GDM1 (cell line): ENCODE results near the gene PRUNE2.

Source experiments
- DNase-seq: peaks from one replicate; lab custom pipeline; 2025; lab: John Stamatoyannopoulos, UW

PRUNE2 gene

DNA sequence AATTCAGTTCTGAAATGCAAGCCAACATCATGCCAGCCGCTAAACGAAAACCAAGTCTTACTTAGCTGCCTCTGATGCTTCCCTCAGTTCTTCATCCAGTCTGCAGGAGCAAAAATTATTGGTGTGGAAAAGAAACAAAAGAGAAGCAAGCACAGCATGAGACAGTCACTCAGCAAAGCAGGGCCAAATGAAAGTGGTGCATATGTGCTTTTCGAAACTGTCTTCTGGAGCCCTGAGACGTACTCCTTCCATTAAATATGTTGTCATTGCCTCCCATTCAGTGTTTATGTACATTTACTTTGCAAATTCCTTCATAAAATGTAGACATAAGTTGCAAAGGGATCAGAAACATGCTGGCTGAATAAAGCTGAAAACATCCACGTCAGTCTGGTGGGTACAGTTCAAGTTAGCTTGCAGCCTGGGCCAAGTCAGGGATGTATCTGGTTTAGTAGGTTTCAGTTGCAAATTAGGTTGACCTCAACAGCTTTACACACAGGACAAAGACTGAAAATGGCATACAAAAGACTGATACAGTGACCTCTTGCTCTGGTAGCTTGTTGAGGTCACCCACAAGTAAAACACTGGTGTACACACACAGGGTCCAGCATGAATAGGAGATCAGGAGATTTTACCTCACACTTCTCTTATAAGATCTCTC, 281.4 kb downstream of the PRUNE2 start:
- no peak for DNase-seq

DNA sequence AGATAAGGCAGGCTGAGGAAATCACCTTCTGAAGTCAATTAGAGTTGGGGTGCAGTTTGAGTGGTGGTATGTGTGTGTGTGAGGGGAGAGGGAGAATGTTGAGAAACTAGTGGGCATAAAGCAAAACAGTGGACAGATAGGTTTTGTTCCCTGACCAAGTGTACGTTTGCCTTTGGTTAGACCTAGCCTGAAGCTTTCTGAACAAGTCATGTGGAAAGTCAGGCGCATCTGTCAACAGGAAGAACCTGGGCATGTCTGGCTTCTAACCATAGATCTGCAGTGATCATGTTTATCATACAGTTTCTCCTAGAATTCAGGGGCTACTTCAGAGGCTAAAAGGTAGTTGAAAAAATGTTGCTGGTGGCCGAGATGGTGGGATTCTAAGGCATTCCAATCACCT, 284.9 kb downstream of the PRUNE2 start:
- DNase-seq = no peak

DNA sequence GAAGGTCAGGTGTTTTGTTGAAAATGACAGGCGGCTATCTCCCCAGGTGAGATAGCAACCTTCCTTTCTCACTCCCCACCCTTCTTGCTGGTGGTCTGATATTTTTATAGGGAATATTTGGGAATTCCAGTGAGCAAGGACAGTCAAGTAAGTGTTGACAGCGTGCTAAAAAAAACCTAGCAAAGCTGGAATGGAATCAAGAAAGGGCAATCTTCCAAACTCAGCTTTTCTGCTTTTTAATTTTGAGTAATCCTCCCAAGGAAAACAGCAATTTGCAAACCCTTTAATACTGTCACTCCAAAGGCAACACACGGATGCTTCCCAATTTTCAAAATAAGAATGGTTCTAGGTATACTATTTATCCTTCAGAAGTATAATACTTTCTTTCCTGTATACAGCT, 285.3 kb downstream of the PRUNE2 start:
- no peak for DNase-seq

DNA sequence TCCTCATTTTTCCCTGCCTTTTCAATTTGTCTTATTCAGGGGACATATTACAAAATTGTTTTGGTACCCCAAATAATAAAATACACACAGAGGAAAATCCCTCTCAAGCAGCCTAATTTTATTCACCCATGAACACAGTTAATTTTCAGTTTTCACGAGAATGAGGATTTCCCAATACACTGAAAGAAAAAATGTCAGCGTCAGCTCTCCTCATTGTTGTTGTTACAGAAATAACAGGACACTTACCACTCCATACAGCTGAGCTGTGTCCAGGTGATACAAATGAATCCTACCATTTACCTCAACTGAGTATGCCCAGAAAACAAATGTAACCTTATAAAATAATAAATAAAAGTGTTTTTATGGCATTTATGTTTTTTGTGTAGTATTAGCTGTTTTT, 286.3 kb downstream of the PRUNE2 start:
- no peak for DNase-seq

- no peak for DNase-seq
Measured at GRCh38 chr9:76619197-76619596, 286.7 kb downstream of the PRUNE2 start.

DNA sequence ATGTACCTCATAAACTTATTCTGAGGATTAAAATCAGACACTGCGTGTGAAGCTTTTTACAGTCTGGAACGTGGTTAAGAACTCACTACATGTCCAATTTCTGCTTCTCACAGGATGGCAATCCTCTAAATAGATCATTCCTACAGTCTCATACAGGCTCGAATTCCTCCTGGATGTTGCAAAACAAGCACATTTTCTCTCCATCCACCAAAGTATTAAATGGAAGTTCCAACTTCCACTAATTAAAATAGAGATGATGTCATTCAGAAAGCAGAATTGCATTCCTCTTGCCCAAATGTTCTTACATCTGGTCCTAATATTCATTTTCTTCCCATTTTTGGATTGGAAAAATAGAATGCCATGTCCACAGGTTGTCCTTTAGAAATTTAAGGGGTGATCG, 287.2 kb downstream of the PRUNE2 start:
- DNase-seq = no peak

- DNase-seq = no peak
Measured at GRCh38 chr9:76617497-76618175, 288.3 kb downstream of the PRUNE2 start.

- no peak for DNase-seq
Measured at GRCh38 chr9:76616780-76617179, 289.1 kb downstream of the PRUNE2 start.

DNA sequence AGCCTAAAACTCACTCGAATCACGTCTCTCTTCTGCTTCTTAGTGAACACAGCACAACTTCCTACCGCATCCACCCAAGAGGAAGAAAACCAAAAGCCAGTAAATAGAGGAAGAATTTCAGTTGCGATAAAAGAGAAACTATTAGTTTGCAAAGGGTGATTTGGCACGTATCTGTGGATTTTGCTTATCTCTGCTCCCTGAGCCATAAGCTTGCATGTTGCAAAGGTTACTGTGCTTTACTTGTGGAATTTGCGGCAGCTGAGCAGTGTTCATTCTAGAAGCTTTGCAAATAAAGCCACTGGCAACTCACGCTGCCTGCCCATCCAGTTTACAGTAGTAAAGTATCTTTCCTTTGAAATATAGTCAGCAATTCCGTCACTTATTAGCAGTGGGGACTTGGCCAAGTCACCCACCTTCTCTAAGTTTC, 290.7 kb downstream of the PRUNE2 start:
- peak; percentile 42 for DNase-seq

DNA sequence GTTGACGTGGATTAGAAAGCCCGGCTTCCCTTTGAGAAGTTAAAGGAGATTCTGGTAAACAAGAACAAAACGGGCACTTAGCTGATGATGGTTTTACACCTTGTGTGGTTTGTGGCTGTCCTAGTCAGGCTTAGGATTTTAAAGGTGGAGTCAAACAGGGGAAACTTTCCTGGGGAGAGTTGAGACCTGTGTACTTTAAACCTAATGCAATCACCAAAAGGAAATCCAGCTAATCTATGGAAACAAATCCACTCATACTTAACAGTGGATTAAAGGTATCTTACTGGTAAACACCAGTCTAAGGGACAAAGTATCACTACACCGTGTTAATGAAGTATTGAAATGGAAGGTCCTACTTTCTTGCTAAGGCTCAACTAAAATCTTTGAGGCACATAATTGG, 291.9 kb downstream of the PRUNE2 start:
- no peak for DNase-seq

DNA sequence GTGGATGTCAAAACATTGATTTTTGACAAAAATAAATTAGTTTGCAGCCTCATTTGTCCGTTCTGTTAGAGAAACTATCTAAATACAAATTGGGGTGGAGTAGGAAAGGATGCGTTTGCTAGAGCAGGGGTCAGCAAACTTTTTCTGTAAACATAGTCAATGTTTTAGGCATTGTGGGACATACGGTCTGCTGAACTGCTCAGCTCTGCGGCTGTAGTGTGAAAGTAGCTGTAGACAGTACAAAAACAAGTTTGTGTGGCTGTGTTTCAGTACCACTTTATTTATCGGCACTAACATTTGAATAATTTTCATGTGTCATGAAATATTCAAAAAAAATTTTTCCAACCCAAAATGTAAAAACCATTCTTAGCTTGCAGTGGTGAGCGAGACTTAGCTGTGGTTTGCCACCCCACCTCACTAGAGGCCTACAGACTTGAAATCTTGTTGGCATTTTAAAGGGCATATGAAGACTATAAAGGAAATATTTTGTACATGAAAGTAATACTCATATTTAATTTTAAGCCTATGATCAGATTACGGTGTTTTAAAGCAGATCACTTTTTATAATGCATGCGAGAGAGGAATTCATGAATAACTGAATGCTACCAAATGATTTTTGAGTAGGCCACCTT, 292.6 kb downstream of the PRUNE2 start:
- no peak for DNase-seq

GRCh38 chr9:76610011-76610352, 295.9 kb downstream of the PRUNE2 start:
- DNase-seq = no peak

DNA sequence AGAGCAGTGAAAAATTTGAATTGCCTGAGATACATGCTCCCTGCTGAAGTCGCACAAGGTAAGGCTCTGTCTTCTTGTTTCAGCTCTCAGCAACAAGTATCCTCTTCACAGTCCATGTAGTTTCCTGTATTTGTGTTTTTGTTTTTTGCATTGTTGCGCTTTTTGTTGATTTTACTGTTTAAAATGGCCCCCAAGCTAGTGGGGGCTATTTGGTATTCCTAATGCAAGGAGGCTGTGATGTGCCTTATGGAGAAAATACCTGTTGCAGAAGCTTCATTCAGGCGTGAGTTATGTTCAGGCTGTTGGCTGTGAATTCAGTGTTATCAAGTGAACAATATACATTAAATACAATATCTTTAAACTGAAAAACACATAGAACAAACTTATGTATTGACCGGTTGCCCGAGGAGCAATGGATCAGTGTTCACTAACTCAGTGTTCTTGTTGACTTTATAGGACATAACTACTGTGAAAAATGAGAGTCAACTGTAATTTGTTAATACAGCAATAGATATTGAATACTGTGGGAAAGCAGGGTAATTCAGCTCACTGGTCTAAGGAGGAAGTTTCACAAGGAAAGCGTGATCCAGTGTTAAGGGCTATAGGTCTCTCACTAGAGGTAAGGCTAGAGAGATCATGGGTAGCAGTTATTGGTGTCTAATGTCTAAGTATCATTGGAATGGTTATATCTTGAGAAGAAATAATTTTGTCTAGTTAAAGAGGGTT, 296.5 kb downstream of the PRUNE2 start:
- no peak for DNase-seq

- no peak for DNase-seq
Measured at GRCh38 chr9:76608575-76609273, 297.2 kb downstream of the PRUNE2 start.

- no peak for DNase-seq
Measured at GRCh38 chr9:76607730-76608436, 298.0 kb downstream of the PRUNE2 start.

DNA sequence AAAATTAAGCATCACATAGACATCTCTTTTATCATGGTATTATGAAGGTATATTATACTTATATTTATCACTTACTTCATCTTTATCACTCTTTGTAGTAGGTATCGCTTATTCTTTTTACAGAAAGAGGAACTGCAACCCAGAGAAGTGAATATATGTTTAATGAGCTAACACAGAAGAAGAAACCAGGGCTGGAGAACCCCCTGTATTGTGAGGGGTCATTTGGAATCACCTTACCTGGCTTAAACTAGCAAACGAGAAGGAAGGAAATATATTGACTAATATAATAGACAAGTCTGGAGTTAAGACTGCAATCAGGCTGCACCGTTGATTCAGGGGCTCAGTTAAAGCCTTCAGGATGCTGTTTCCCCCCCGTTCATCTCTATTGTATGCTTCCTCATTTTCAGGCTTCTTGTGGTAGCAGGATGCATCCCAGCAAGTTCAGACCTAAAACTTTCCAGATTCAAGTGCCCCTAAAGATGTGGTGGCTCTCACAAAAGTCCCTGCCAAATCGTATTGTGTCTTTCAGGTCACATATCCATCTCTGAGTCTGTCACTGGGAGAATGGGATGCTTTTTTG, 300.5 kb downstream of the PRUNE2 start:
- DNase-seq = peak; percentile 39

DNA sequence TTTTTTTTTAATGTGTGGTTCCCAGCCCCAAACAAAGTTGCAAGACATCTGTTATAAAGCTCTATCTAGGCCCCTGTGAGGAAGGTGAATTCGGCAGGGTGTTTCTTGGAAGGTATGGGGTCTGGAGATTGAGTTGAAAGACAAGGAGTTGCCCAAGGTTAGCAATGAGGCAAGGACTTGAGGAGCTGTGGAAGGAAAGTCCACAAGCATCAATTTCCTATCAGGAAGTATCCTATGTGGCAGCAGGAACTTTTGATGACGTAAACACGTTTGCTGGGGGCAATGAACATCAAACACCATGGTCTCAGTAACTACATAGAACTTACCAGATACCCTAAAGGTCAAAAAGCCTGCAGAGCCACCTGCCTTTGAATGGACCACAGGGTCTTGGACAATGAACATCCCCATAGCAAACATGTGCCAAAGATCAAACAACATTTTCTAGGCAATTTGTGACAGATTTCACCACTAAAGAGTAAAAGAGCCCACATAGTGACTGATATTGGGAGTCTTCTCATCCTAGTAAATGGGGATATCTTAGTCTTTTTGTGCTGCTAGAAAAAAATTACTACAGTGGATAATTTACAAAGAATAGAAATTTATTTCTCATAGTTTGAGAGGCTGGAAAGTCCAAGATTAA, 301.9 kb downstream of the PRUNE2 start:
- no peak for DNase-seq

DNA sequence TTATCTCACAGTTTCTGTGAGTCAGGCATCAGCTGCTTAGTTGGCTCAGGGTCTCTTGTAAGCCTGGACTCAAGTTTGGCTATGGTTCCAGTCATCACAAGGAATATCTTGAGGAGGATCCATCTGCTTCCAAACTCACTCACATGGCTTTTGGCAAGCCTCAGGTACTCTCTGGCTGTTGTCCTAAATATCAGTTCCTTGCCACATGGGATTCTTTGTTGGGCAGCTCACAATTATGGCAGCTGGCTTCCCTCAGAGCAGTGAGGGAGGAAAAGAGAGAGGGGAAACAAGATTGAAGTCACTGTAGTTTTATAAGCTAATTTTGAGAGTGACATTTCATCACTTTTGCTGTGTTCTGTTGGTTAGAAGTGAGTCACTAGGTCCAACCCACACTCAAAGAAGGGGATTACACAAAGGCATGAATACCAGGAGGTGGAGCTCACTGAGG, 302.4 kb downstream of the PRUNE2 start:
- no peak for DNase-seq

- no peak for DNase-seq
Measured at GRCh38 chr9:76602199-76602598, 303.7 kb downstream of the PRUNE2 start.

DNA sequence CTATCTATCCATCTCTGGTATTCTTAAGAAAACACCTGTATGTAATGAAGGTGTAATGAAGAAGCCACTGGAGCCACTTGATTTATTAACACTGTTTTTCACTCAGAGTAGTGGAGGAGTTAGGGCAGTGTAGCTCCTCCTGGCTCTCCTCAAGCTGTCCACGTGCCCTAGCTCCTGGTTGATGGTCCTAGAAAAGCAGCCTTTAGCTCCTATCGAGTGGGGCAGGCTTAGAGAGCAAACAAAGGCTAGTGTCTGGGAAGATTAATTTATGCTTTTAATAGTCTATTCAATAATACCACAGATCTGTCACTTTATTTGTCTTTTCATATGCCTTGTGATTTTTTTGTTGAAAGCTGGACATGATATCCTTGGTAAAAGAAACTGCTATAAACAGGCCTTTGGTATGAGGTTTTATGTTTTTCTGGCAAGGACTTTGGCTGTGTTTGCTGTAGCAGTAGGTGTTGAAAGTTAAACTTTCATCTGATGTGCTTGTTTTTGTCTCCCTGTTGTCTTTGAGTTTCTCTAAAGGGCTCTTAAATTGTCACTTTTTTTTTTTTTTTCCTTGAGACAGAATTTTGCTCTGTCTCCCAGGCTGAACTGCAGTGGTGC, 305.8 kb downstream of the PRUNE2 start:
- DNase-seq = no peak
